H1 (cell line): ENCODE measurements around the gene SPTBN1.

Experiments used
- CBX8 ChIP-seq: fragments of 300-800, 300-1000 bp; sonication (generic); IDR thresholded peaks from 2 replicates; pipeline ENCODE4 v1.7.1; 2016; ENCODE audit warnings: low read depth, low read length, borderline replicate concordance
- CHD2 ChIP-seq: IDR thresholded peaks from 2 replicates; pipeline ENCODE4 v1.6.1; 2012; ENCODE audit warnings: low read length, improper control_type of control experiment
- KDM5A ChIP-seq: fragments of 200-600 bp; IDR thresholded peaks from 2 replicates; pipeline ENCODE4 v1.7.1; 2012; ENCODE audit warnings: mild to moderate bottlenecking, low read length, inconsistent platforms, mixed read lengths
- POLR2A ChIP-seq, 2 experiments: IDR thresholded peaks; 1 replicate in 1 of 2; 2 replicates in 1 of 2; pipeline ENCODE4 v1.6.1; 2011; ENCODE audit warnings: low read depth in 2 of 2, low read length in 2 of 2, mild to moderate bottlenecking in 2 of 2; ENCODE audit errors: control extremely low read depth in 1 of 2
- RAD21 ChIP-seq, 2 experiments: IDR thresholded peaks in 1 of 2; conservative IDR thresholded peaks in 1 of 2; 2 replicates each; pipeline ENCODE4 v1.6.1; 2011; ENCODE audit warnings: low read depth in 2 of 2, low read length in 2 of 2, improper control_type of control experiment in 1 of 2, inconsistent platforms in 1 of 2, mild to moderate bottlenecking in 1 of 2, moderate library complexity in 1 of 2
- RNF2 ChIP-seq: fragments of 200-900, 300-1000 bp; sonication (generic); IDR thresholded peaks from 2 replicates; pipeline ENCODE4 v1.7.1; 2016; ENCODE audit warnings: borderline replicate concordance, low read depth, mild to moderate bottlenecking, antibody characterized with exemption, low read length; ENCODE audit not compliant: poor library complexity, severe bottlenecking; ENCODE audit errors: missing control alignments
- SIN3A ChIP-seq, 2 experiments: IDR thresholded peaks in 1 of 2; conservative IDR thresholded peaks in 1 of 2; 2 replicates each; pipeline ENCODE4 v1.6.1; 2011 to 2012; ENCODE audit warnings: low read length in 2 of 2, improper control_type of control experiment in 1 of 2, low read depth in 1 of 2, mild to moderate bottlenecking in 1 of 2
- TEAD4 ChIP-seq: IDR thresholded peaks from 2 replicates; pipeline ENCODE4 v1.6.1; 2012; ENCODE audit warnings: low read depth, low read length, inconsistent platforms, mixed read lengths
- TF ChIP-seq, protein P1 (sequence below), 3 experiments: IDR thresholded peaks; 1 replicate in 2 of 3; 2 replicates in 1 of 3; pipeline versions ENCODE4 v1.5.1 to v1.6.1; 2011; ENCODE audit warnings: low read length in 3 of 3, mild to moderate bottlenecking in 3 of 3, inconsistent platforms in 2 of 3, low read depth in 1 of 3, moderate library complexity in 1 of 3; ENCODE audit not compliant: insufficient read depth in 1 of 3; ENCODE audit errors: control extremely low read depth in 1 of 3
- TF ChIP-seq, protein P2 (sequence below): IDR thresholded peaks from 2 replicates; pipeline ENCODE4 v1.6.1; 2012; ENCODE audit warnings: low read length, inconsistent platforms

GRCh38 chr2:54582987-54583386 is 126.9 kb downstream of the SPTBN1 start:
- TF ChIP-seq SIN3A (conservative IDR thresholded peaks at IDR 0.05 in 1 of 2, IDR thresholded peaks at IDR 0.05 in 1 of 2; ENCODE audit: low read depth in 1 of 2, low read length in 2 of 2) (no peak), POLR2A (IDR thresholded peaks at IDR 0.05; ENCODE audit: control extremely low read depth in 1 of 2, low read depth in 2 of 2, low read length in 2 of 2) (no peak), RNF2 (no peak), RAD21 (IDR thresholded peaks at IDR 0.05 in 1 of 2, conservative IDR thresholded peaks at IDR 0.05 in 1 of 2; ENCODE audit: low read depth in 2 of 2, low read length in 2 of 2) (no peak), CHD2 (no peak), KDM5A (no peak), CBX8 (no peak), TEAD4 (no peak)
- TF ChIP-seq, protein P1, sequence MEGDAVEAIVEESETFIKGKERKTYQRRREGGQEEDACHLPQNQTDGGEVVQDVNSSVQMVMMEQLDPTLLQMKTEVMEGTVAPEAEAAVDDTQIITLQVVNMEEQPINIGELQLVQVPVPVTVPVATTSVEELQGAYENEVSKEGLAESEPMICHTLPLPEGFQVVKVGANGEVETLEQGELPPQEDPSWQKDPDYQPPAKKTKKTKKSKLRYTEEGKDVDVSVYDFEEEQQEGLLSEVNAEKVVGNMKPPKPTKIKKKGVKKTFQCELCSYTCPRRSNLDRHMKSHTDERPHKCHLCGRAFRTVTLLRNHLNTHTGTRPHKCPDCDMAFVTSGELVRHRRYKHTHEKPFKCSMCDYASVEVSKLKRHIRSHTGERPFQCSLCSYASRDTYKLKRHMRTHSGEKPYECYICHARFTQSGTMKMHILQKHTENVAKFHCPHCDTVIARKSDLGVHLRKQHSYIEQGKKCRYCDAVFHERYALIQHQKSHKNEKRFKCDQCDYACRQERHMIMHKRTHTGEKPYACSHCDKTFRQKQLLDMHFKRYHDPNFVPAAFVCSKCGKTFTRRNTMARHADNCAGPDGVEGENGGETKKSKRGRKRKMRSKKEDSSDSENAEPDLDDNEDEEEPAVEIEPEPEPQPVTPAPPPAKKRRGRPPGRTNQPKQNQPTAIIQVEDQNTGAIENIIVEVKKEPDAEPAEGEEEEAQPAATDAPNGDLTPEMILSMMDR (IDR thresholded peaks at IDR 0.05; ENCODE audit: control extremely low read depth in 1 of 3, insufficient read depth in 1 of 3, low read depth in 1 of 3, low read length in 3 of 3): no peak
- TF ChIP-seq, protein P2, sequence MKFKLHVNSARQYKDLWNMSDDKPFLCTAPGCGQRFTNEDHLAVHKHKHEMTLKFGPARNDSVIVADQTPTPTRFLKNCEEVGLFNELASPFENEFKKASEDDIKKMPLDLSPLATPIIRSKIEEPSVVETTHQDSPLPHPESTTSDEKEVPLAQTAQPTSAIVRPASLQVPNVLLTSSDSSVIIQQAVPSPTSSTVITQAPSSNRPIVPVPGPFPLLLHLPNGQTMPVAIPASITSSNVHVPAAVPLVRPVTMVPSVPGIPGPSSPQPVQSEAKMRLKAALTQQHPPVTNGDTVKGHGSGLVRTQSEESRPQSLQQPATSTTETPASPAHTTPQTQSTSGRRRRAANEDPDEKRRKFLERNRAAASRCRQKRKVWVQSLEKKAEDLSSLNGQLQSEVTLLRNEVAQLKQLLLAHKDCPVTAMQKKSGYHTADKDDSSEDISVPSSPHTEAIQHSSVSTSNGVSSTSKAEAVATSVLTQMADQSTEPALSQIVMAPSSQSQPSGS: no peak
